Mesenteric fat pad (tissue), 1 donor: ENCODE results near the gene PRDM16. TPM values are rescaled to one million over a fixed set of nuclear protein-coding genes. Genes with fewer than 3 reads are reported as not detected.

Source experiments
- DNase-seq: peaks from one replicate; pipeline ENCODE4 v3.0.0-alpha.2; 2020; ENCODE audit warnings: low spot score
- total RNA-seq: library from RNA; stranded (reverse); fragmentation: NEBNext Ultra II Directional; extraction: Animal tissue kit (Norgen Biotek cat#: 25700); gene quantifications from one replicate; pipeline ENCODE4 v1.2.1, GENCODE V29; 2021
- donor health status: DM: yes; HTN: yes; CAD: no.

Gene PRDM16
- total RNA-seq, 1 donor from 2014 or later: 3.9 TPM

- DNase-seq: peak; percentile 76
These were observed 15.5 kb upstream of the PRDM16 start for GRCh38 chr1:3053366-3053980.

GRCh38 chr1:3053986-3054385 is 15.0 kb upstream of the PRDM16 start:
- peak; percentile 45 for DNase-seq

GRCh38 chr1:3054474-3054873 is 14.5 kb upstream of the PRDM16 start:
- peak; percentile 53 for DNase-seq

GRCh38 chr1:3055051-3055450 is 14.0 kb upstream of the PRDM16 start:
- DNase-seq: peak; percentile 55

GRCh38 chr1:3056641-3057040 is 12.4 kb upstream of the PRDM16 start:
- no peak for DNase-seq

- no peak for DNase-seq
These were observed 10.6 kb upstream of the PRDM16 start for GRCh38 chr1:3058263-3059030.

GRCh38 chr1:3060127-3060526 is 8.9 kb upstream of the PRDM16 start:
- peak; percentile 84 for DNase-seq

GRCh38 chr1:3060601-3061551 is 8.1 kb upstream of the PRDM16 start:
- DNase-seq: peak; percentile 83

GRCh38 chr1:3061566-3061965 is 7.4 kb upstream of the PRDM16 start:
- peak; percentile 59 for DNase-seq

- DNase-seq: peak; percentile 85
These were observed 6.9 kb upstream of the PRDM16 start for GRCh38 chr1:3061981-3062615.

- DNase-seq: peak; percentile 75
These were observed 6.2 kb upstream of the PRDM16 start for GRCh38 chr1:3062616-3063378.

GRCh38 chr1:3063379-3064295 is 5.4 kb upstream of the PRDM16 start:
- DNase-seq: peak; percentile 84

GRCh38 chr1:3064296-3064850 is 4.6 kb upstream of the PRDM16 start:
- DNase-seq: peak; percentile 53

GRCh38 chr1:3064901-3065300 is 4.1 kb upstream of the PRDM16 start:
- DNase-seq: peak; percentile 59

- DNase-seq: peak; percentile 55
These were observed 3.6 kb upstream of the PRDM16 start for GRCh38 chr1:3065396-3065795.

- peak; percentile 62 for DNase-seq
These were observed 3.2 kb upstream of the PRDM16 start for GRCh38 chr1:3065797-3066196.

GRCh38 chr1:3066250-3066711 is 2.7 kb upstream of the PRDM16 start:
- no peak for DNase-seq

GRCh38 chr1:3066826-3067225 is 2.2 kb upstream of the PRDM16 start:
- no peak for DNase-seq

- DNase-seq: no peak
These were observed 1.7 kb upstream of the PRDM16 start for GRCh38 chr1:3067301-3067670.
